ENCODE measurements around the gene MELTF. TPM values are rescaled to one million over a fixed set of nuclear protein-coding genes. Genes with fewer than 3 reads are reported as not detected.
A peak's percentile ranks its signal among the peaks of the same experiment; 100 is the strongest.

MELTF gene
- total and polyA plus RNA-seq, 11 donors = 4.9 to 72.6 (median 10.3) TPM

DNA sequence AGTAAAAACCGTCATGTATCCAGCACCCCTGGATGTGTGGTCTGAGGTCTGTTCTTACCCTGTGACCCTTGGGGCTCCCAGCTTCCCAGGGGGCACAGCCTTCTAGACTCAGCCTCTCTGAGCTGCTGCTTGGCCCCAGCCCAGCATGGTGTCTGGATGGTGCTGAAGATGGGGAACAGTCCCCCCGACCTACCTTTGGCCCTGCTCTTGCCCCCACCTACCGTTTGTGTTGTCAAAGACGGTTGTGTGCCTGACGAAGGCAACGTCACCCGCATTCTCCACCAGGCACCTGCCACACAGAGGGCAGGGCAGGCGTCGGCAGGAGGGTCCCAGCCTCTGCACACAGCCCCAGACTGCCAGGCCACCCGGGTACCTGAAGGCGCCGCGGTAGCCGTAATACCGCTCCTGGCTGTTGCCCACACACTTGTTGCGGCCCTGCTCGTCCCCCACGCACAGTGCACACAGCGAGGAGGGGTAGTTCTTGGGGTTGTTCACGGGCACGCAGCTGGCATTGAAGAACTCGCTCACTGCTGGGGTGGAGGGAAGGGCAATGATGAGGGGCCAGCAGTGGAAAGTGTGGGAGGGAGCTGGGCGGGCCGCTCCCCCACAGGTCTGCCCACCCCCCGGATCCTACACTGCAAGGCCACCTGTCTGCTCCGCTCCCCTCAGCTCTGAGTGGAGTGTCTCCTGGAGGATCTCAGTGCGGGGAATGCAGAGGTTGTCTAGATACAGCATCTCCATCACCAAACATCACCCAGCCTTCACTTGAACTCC lies 21.0 kb downstream of the MELTF start:
- 90 to 93% (median 92%) methylated on average over 24 to 27 of the region's 27 CpGs for WGBS, 4 donors
- intact Hi-C loops (cut with DNase I) = loop anchor here in 5 of 10 donors (10.0 kb wide), 3 partner anchors 176 to 506 kb away; no protein-coding TSS in a partner anchor

DNA sequence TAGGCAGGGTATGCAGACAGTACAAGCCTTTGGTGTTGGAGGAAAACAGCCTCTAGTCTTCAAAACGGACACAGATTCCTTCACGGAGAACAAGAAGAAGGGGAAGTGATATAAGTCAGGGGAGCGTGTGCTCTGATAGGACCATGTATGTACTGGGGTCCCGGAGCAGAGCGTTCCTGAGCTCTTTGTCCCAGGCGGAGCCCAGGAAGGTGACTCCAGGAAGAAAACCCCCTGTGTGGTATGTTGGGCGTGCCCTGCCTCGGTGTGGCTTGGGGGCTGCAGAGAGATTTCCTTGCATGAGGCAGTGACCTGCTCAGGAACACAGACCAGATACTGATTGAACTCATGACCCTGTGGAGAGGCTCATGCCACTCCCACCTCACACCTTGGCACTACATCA lies 21.7 kb downstream of the MELTF start:
- intact Hi-C loops (cut with DNase I) = loop anchor here in 5 of 10 donors (10.0 kb wide), 3 partner anchors 177 to 507 kb away; no protein-coding TSS in a partner anchor
- no peak overlapping the region for H3K4me3 ChIP-seq

More for the DNA sequence above, 21.0 kb downstream of the MELTF start:
- no peaks in the 10 kb centered on the region for H3K36me3 ChIP-seq
- no peaks in the 10 kb centered on the region for H3K27me3 ChIP-seq
- no peak overlapping the region for H3K27ac ChIP-seq
- no peak overlapping the region for H3K4me3 ChIP-seq
- DNase-seq = peak in 2 of 5 donors; percentile 27 to 62
- ATAC-seq = no peak
- no peaks in the 10 kb centered on the region for H3K9me3 ChIP-seq
- no peak for TF ChIP-seq POLR2A (IDR thresholded peaks at IDR 0.05)
- TF ChIP-seq, protein P1, sequence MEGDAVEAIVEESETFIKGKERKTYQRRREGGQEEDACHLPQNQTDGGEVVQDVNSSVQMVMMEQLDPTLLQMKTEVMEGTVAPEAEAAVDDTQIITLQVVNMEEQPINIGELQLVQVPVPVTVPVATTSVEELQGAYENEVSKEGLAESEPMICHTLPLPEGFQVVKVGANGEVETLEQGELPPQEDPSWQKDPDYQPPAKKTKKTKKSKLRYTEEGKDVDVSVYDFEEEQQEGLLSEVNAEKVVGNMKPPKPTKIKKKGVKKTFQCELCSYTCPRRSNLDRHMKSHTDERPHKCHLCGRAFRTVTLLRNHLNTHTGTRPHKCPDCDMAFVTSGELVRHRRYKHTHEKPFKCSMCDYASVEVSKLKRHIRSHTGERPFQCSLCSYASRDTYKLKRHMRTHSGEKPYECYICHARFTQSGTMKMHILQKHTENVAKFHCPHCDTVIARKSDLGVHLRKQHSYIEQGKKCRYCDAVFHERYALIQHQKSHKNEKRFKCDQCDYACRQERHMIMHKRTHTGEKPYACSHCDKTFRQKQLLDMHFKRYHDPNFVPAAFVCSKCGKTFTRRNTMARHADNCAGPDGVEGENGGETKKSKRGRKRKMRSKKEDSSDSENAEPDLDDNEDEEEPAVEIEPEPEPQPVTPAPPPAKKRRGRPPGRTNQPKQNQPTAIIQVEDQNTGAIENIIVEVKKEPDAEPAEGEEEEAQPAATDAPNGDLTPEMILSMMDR (IDR thresholded peaks at IDR 0.05) = no peak
- H3K4me1 ChIP-seq = peaks cover 2 to 10% (median 5%) of the 10 kb centered on the region in 12 donors

DNA sequence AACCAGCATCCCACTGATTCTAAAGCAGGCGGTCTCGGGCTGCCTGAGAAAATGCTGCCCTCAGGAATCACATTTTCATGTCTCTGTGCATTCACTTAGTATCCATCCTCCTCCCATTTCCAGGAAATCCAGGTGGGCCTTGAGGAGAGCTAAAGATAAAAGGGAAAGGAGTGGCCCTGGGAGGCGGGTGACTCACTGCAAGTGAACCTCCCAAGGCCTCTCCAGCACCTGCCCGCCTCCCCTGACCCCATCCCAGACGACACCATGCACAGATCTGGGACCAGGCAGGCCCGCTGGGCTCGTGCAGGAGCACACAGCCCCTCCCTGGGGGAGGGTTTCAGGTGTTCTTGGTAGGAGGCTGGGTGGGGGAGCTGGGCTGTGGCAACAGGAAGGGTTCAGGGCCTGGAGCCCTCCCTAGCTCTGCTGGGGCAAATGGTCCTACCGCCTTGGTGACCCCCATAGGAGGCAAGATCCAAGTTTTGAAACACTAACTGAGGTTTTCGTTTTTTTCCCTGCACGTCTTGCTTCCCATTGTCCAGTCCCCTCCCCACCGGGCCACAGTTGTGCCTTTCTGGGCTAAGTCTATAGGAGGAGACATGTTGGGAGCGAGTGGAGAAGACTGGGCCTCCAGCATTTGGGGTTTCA lies 22.2 kb downstream of the MELTF start:
- 87 to 94% (median 88%) methylated on average over 8 to 12 of the region's 12 CpGs for WGBS, 4 donors
- intact Hi-C loops (cut with DNase I) = loop anchor here in 5 of 10 donors (10.0 kb wide), 3 partner anchors 177 to 507 kb away; no protein-coding TSS in a partner anchor
- Histone ChIP-seq H3K9me3 (no peaks in the 10 kb centered on the region), H3K27ac (no peak overlapping the region), H3K27me3 (no peaks in the 10 kb centered on the region), H3K36me3 (no peaks in the 10 kb centered on the region), H3K4me1 (peaks cover 4 to 16% (median 8%) of the 10 kb centered on the region in 12 donors), H3K4me3 (no peak overlapping the region)
- TF ChIP-seq, protein P1 (IDR thresholded peaks at IDR 0.05) = no peak
- no peak for TF ChIP-seq POLR2A (IDR thresholded peaks at IDR 0.05)
- ATAC-seq (no peak), DNase-seq (peak in 1 of 5 donors; percentile 5)

More for the DNA sequence above, 21.7 kb downstream of the MELTF start:
- Histone ChIP-seq H3K36me3 (no peaks in the 10 kb centered on the region), H3K27me3 (no peaks in the 10 kb centered on the region), H3K9me3 (no peaks in the 10 kb centered on the region), H3K27ac (no peak overlapping the region), H3K4me1 (peaks cover 4 to 13% (median 7%) of the 10 kb centered on the region in 12 donors)
- no peak for DNase-seq
- TF ChIP-seq, protein P1 (IDR thresholded peaks at IDR 0.05) = no peak
- ATAC-seq = no peak
- WGBS, 4 donors = 74 to 85% (median 78%) methylated on average over 8 of the region's 8 CpGs

GRCh38 chr3:197006860-197007259 lies 22.8 kb downstream of the MELTF start:
- Histone ChIP-seq H3K27me3 (no peaks in the 10 kb centered on the region), H3K36me3 (no peaks in the 10 kb centered on the region), H3K4me1 (peaks cover 4 to 21% (median 9%) of the 10 kb centered on the region in 12 donors), H3K4me3 (no peak overlapping the region), H3K9me3 (no peaks in the 10 kb centered on the region), H3K27ac (no peak overlapping the region)
- intact Hi-C loops (cut with DNase I) = loop anchor here in 5 of 10 donors (10.0 kb wide), 3 partner anchors 178 to 508 kb away; no protein-coding TSS in a partner anchor
- ATAC-seq (no peak), DNase-seq (no peak)
- 94 to 96% (median 94%) methylated on average over 5 of the region's 5 CpGs; no CpG with 5 or more reads in 1 of the 4 donors for WGBS, 4 donors
- TF ChIP-seq, protein P1 (IDR thresholded peaks at IDR 0.05) = no peak
- no peak for TF ChIP-seq POLR2A (IDR thresholded peaks at IDR 0.05)

All from heart left ventricle (tissue), 16 donors.